Sciatic nerve (tissue), 2 donors: ENCODE measurements around the gene DCAF17. TPM values are rescaled to one million over a fixed set of nuclear protein-coding genes. Genes with fewer than 3 reads are reported as not detected.

Source experiments
- ATAC-seq: fragments of 200-7000 bp; cut with Tn5 transposase; one replicate; pipeline ENCODE4 v1.9.1; 2020; ENCODE audit warnings: mild to moderate bottlenecking, moderate library complexity
- DNase-seq: peaks from one replicate; pipeline ENCODE4 v3.0.0-alpha.2; 2020; ENCODE audit warnings: low spot score
- intact Hi-C: fragments of 100-400 bp; cut with DNase I; formaldehyde crosslinking; loops from one replicate; pipeline ENCODE4 v1.14.2; 2022
- total RNA-seq: library from RNA; stranded (reverse); fragmentation: NEBNext Ultra II Directional; extraction: Animal tissue kit (Norgen Biotek cat#: 25700); gene quantifications from one replicate; pipeline ENCODE4 v1.2.1, GENCODE V29; 2021
- donor health status: DM: no; HTN: no; CAD: no.
- donor health status: DM: no; HTN: no; CAD: no.

Gene DCAF17
- total RNA-seq = 24.0 TPM

DNA sequence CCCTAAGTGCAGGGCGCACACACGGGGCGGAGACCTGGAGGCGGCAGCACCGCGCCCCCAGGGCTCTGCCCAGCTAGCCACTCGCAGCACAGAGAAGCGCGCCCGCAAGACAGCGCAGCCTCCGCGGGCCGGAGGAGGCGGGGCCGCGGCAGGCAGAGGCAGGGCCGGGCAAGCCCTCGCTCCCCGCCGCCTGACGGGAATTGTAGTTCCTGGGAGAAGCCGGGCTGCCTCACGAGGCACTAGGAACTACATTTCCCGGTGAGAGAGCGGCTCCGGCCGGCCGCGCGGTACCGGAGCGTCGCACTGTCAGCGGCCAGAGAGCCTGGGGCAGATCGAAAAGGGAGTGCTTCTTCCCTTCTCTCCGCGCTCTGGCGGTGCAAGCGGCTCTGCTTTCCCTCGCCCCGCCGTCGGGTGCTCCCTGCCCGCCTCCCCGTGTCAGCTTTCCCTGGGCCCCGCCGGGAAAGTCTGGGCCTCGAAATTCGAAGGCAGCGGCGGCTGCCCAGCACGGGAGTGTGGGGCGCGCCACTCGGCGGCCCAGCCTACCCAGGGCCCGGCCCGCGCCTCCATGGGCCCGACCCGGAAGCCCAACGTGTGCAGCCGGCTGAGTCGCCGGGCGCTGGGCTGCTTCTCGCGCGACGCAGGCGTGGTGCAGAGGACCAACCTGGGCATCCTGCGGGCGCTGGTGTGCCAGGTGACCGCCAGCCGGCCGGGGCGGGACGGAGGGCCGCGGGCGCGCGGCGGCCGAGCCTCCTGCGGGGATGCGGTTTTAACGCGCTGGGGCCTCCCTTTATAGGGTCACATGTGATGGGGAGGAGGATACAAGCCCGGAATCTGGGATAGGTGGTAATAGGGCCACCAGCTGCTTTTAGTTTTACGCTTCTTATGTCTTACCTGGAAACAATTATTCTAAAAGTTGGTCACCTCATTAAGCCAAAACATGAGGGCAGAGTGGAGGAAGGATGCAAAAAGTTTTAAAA lies at the start of gene DCAF17:
Gene DCAF17, plus strand, starts transcription at position 214 of the 977 bp plus-strand sequence. Its CDS starts 352 bp downstream, at position 566.
- peak; percentile 96 for DNase-seq
- ATAC-seq = peak; percentile 99
- intact Hi-C loops = loop anchor here (5.0 kb wide), 1 partner anchor 88 kb away; the partner anchor contains the start of gene CYBRD1

GRCh38 chr2:171386627-171387026 lies 47.4 kb upstream of the DCAF17 start:
- DNase-seq (no peak), ATAC-seq (no peak)
- intact Hi-C loops = no loop called here

GRCh38 chr2:171387052-171387451 lies 47.0 kb upstream of the DCAF17 start:
- intact Hi-C loops = no loop called here
- DNase-seq = no peak
- ATAC-seq = no peak

- ATAC-seq (no peak), DNase-seq (no peak)
- intact Hi-C loops = no loop called here
These were observed 44.7 kb upstream of the DCAF17 start for GRCh38 chr2:171389325-171389724.

DNA sequence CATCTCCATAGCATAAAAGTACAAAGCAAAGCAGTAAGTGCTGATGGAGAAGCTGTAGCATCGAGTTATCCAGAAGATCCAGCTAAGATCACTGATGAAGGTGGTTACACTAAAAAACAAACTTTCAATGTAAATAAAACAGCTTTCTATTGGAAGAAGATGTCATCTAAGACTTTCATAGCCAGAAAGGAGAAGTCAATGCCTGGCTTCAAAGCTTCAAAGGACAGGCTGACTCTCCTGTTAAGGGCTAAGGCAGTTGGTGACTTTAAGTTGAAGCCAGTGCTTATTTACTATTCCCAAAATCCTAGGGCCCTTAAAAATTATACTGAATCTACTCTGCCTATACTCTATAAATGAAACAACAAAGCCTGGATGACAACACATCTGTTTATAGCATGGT lies 44.2 kb upstream of the DCAF17 start:
- ATAC-seq (no peak), DNase-seq (no peak)
- intact Hi-C loops = no loop called here

- ATAC-seq = no peak
- DNase-seq = no peak
- intact Hi-C loops = no loop called here
These were observed 43.0 kb upstream of the DCAF17 start for GRCh38 chr2:171390941-171391516.

- no peak for DNase-seq
- intact Hi-C loops = no loop called here
- no peak for ATAC-seq
These were observed 42.5 kb upstream of the DCAF17 start for GRCh38 chr2:171391532-171391931.

GRCh38 chr2:171393487-171393886 lies 40.5 kb upstream of the DCAF17 start:
- intact Hi-C loops = no loop called here
- ATAC-seq = no peak
- no peak for DNase-seq

DNA sequence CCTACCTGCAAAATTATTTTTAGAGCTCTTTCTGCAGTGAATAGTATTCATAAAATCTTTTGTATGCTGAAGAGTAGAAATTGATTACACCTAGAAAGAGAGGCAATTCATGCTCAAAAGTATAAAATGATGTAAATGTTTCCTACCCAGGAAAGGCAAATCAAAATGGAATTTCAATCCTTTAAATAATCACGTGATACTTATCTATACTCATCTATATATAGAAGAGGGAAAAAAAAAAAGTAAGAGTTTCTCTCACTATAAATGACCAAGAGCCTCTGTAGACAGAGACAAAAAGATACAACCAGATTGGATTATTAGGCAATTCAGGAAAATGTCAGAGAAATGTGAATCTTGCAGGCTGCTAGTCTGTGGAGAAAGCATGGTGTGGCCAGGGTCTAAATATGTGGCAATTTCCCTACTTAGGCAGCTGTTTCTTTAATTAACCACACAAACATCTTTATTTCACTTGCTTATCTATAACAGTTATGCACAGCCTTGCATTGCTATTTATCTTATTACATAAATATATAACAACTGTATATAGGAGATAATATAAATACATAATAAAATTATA lies 39.8 kb upstream of the DCAF17 start:
- ATAC-seq (no peak), DNase-seq (no peak)
- intact Hi-C loops = no loop called here

GRCh38 chr2:171399292-171399691 lies 34.7 kb upstream of the DCAF17 start:
- intact Hi-C loops = no loop called here
- DNase-seq (no peak), ATAC-seq (no peak)

DNA sequence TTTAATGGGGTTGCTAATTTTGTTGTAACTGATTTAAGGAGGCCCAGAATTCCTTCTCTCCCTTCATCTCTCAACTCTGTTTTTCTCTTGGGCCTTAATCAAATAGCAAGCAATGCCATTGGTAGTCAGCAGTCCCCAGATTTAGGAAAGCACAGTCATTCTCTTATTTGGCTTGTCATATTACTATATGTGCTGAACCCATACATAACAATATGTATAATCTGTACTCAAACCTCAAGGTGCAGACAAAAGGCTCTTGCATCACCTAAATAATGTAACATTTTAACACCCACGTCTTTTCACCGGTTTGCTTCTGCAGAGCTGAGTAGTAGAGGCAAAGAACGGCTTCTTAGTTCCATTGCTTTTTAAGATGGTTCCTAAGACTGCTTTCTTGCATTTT lies 33.6 kb upstream of the DCAF17 start:
- intact Hi-C loops = no loop called here
- no peak for DNase-seq
- ATAC-seq = no peak

- intact Hi-C loops = no loop called here
- no peak for DNase-seq
These were observed 32.1 kb upstream of the DCAF17 start for GRCh38 chr2:171401947-171402346.

DNA sequence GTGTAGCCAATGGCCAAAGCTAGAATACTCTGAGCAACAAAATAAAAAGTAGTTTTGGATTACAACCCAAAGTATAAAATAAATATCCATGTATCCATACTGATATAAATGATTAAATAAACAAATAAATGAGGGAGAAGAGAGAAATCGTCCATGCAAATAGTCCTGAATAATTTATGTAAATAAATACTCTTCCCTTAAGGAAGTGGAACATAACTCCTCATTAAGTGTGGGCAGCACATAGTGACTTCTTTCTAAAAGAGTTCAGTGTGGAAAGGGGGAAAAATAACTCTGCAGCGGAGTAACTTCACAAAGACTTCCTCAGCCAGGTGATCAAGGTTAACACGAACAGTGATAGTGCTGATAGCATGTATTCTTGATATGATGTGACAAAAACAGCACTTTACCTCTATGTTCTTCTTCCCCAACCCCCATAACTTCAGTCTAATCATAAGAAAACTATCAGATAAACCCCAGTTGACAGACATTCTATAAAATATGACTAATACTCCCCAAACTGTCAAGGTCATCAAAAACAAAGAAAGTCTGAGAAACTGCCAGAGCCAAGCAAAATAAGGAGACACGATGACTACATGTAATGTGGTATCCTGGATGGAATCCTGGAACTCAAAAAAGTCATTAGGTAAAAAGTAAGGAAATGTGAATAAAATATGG lies 31.0 kb upstream of the DCAF17 start:
- ATAC-seq = no peak
- no peak for DNase-seq
- intact Hi-C loops = no loop called here

More at GRCh38 chr2:171401947-171402346, 32.1 kb upstream of the DCAF17 start:
- no peak for ATAC-seq

- intact Hi-C loops = no loop called here
- DNase-seq (no peak), ATAC-seq (no peak)
These were observed 29.8 kb upstream of the DCAF17 start for GRCh38 chr2:171404261-171404660.

GRCh38 chr2:171404719-171405118 lies 29.3 kb upstream of the DCAF17 start:
- DNase-seq = no peak
- no peak for ATAC-seq
- intact Hi-C loops = no loop called here

GRCh38 chr2:171405546-171405945 lies 28.5 kb upstream of the DCAF17 start:
- intact Hi-C loops = no loop called here
- DNase-seq = no peak
- no peak for ATAC-seq

DNA sequence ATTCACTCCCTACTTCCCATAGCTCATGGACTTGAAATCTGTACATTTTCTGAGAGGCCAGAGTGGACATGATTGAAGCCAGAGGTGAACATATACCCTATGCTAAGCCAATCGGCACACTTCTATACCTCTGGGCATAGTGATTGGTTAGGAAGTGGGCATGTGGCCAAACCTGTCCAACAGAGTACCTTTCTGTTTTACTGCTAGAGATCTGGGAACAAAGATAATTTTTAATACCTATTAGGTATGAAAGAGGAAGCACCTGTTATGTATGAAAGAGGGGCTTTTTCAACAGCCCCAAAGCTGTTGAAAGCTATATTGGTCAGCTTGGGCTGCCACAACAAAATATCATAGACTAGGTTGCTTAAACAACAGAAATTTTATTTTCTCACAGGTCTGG lies 28.0 kb upstream of the DCAF17 start:
- ATAC-seq = no peak
- no peak for DNase-seq
- intact Hi-C loops = no loop called here

GRCh38 chr2:171407030-171407675 lies 26.9 kb upstream of the DCAF17 start:
- ATAC-seq = no peak
- DNase-seq = no peak
- intact Hi-C loops = no loop called here

DNA sequence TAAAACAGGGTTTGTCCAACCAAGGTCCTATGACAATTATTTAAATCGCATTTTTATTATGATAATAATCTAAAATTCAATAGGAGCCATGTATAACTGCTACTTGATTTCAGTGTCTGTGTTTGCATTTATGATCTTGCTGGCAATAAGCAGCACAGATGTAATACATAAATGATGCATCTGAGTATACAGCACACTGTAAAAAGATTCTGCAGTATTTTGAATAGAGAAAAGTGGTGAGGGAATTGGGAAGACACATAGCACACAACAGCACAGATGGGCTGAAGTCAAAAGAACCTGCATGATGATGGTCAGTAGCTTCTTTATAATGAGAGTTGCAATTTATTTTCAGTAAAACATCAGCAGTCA lies 26.4 kb upstream of the DCAF17 start:
- DNase-seq = no peak
- no peak for ATAC-seq
- intact Hi-C loops = no loop called here
